GM18909 (cell line): Measurements from ENCODE around the gene SLC5A12.
A peak's percentile ranks its signal among the peaks of the same experiment; 100 is the strongest.

Experiments used
- ATAC-seq: cut with Tn5 transposase; IDR thresholded peaks from one replicate; pipeline ENCODE4 v1.9.1; 2021; ENCODE audit warnings: mild to moderate bottlenecking; ENCODE audit not compliant: unreplicated experiment, poor library complexity

SLC5A12 gene

DNA sequence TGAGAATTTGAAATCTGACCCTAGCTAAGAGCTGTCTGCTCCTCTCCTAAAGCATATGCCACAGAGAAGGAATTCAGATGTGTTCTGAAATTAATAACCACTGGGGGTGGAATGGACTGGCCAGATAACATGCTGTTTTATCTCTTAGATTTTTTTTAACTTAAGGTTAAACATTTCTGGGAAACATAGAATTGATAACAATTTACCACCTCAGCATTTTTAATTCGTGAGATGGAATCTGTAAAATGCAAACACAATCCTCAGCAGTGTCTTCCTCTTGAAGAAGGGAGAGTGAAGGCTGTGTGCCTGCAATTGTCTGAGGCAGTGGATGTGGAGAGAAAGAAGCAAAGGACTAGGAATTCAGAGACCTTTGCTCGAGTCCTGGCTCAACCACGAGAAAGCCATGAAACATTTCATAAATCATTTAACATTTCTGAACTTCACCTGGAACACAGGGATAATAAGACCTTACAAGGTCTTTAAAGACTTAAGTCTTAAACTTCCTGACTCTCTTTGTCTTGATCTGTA is at the start of gene SLC5A12:
TSS of gene SLC5A12 (minus strand) at position 113 of the 528 bp plus-strand sequence. CDS start 346 bp downstream, outside the sequence.
- ATAC-seq: no peak

GRCh38 chr11:26769027-26769426 is 47.2 kb upstream of the SLC5A12 start:
- ATAC-seq: no peak

DNA sequence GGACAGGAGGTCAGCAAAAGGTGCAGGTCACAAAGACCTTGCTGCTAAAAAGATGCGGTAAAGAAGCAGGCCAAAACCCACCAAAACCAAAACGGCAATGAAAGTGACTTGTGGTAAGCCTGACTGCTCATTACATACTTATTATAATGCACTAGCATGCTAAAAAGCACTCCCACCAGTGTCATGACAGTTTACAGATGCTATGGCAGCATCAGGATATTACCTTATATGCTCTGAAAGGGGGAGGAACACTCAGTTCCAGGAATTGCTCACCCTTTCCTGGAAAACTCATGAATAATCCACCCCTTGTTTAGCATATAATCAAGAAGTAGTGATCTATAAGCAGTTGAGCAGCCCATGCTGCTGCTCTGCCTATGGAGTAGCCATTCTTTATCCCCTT is 45.2 kb upstream of the SLC5A12 start:
- ATAC-seq: no peak

GRCh38 chr11:26765323-26765722 is 43.5 kb upstream of the SLC5A12 start:
- ATAC-seq: no peak

DNA sequence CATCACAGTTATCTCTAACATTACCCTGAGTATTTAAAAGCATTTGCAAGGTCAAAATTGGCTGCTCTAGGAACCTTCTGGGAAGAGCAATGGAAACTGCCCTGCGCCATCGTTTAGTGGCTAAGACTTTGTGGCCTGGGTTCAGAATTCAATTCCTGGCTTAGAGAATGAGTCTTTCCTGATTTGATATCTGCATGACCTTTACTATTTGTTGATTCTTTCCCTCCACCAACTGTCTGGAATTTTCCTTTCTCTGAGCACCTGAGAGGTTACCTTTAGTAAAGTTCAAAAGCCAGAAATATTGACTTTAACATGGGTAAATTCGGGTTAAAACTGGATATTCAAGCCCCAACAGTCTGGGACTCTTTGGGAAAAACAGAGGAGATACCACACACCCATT is 43.0 kb upstream of the SLC5A12 start:
- no peak for ATAC-seq

DNA sequence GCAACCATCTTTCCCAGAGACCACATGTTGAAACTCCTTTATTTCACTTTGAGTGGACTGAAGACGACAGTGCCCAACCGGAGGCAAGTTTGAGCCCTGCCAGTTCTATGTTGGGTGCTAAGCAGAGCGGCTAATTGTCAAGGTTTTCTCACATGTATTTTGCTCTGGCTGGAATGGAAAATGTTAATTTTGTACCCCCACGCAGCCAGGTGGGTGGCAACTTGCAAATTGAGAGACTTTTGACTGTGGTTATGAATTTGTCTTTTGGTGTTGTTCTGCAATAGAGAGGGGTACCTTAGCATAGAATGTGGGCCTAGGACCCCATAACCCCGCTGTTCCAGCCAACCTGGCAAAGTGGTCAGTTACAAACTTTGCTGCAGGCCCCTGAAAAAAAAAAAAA is 42.5 kb upstream of the SLC5A12 start:
- ATAC-seq: no peak

GRCh38 chr11:26762089-26762488 is 40.2 kb upstream of the SLC5A12 start:
- ATAC-seq: no peak

DNA sequence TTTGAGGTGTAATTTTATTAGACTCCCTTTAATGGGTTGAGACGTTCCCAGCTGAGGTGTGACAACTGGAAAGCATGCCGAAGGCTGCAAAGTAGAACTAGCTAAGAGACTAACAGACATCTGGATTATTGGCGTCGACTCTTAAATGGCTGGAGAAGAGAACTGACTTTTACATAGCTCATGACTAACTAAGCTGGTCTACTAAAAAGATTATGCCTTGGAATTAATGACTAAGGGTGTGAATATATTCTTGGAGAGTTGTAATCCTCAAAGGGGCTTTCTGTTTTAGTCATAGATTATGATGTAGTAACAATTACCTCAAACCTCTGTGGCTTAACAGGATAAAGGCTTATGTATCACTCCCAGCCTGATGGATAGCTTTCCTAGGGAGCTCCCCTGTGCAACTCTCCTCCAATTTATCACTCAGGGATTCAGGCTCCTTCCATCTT is 39.5 kb upstream of the SLC5A12 start:
- ATAC-seq: no peak

GRCh38 chr11:26757995-26758394 is 36.1 kb upstream of the SLC5A12 start:
- ATAC-seq: no peak

- no peak for ATAC-seq
Observed at GRCh38 chr11:26755762-26756161, 33.9 kb upstream of the SLC5A12 start.

DNA sequence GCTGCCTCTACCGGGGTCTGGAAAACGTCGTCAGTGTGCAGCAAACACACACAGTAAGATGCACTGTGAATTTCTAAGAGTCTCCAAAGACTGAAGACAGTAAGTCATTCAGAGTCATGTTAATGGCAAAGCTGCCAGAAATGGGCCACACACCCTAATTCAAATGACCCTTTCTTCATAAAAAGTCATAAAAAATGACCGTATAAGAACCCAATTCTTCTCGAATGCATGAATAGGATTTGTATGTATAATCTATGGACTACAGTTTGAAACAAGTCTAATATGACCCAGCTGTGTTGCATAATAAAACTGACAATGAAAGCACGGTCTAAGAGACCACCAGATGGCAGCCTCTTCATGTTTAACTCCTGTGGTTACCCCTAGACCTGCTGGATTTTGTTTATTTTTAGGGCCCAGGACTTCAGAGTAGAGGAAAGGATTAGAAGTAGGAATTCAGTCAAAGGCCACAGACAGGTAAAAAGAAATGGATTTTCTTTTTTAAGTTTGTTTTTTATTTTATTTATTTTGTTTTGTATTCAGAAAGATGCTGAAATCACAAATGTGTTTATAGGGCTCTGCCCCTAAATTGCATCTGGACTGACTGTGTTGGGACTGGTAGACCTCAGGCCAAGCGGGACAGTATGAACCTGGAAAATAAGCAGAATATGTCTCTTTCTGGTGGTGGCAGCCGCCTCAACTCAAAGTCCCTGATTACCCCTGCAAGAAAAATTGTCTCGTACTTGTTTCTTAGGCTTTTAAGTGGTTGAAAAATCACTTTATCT is 32.1 kb upstream of the SLC5A12 start:
- ATAC-seq: peak; percentile 81

GRCh38 chr11:26749927-26750326 is 28.1 kb upstream of the SLC5A12 start:
- no peak for ATAC-seq

- ATAC-seq: peak; percentile 83
Observed at GRCh38 chr11:26743622-26744021, 21.8 kb upstream of the SLC5A12 start.

GRCh38 chr11:26742966-26743365 is 21.1 kb upstream of the SLC5A12 start:
- no peak for ATAC-seq

GRCh38 chr11:26741036-26741435 is 19.2 kb upstream of the SLC5A12 start:
- no peak for ATAC-seq

DNA sequence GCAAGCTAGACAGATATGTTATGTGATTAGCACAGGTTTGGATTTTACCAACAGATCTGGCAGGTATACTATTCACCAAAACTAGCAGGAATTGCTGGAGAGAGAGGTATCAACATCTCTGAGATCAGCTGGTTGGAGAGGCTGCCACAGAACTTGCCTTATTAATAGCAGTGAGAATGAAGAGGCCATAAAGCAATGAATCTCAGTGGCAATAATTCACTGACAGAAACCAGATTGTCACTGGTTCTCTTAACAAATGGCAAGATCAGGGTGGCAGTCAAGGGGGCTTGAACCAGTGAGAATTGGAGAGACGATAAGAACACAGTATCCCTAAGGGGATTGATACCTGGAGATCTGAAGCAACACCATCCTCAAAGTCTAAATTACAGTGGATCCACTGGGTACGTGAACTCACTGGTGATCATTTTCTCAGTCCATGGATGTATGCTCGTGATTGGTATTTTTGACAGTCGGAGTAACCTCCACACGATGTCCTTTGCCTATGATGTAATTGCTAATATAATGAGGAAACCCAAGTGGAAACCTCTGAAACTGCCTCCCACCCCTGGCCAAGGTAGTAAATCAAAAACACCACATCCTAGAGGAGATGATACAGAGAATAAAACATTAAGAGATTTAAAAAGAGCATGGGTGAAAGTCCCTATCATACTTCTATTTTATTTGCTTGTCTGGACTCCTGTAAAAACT is 17.7 kb upstream of the SLC5A12 start:
- ATAC-seq: no peak

GRCh38 chr11:26734691-26735090 is 12.8 kb upstream of the SLC5A12 start:
- ATAC-seq: no peak

GRCh38 chr11:26731084-26731456 is 9.2 kb upstream of the SLC5A12 start:
- ATAC-seq: no peak

- no peak for ATAC-seq
Observed at GRCh38 chr11:26730414-26731083, 8.7 kb upstream of the SLC5A12 start.

- ATAC-seq: no peak
Observed at GRCh38 chr11:26729284-26729683, 7.4 kb upstream of the SLC5A12 start.

DNA sequence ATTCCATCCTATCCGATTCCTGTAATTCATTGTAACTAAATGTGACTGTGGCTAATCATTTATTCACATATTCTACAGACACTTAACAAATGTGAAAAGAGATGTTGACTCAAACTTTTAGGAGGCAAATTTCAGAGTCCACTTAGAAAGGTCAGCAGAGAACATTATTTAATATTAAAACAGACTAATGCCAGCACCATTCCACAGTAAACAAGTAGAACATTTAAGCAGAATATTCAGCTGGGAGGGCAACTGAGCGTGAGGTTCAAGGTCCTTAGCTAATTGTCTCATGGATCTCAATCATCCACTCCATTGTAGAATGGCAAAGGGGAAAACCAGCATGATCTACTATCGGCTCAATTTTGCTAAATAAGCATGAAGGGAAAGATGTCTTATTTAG is 5.1 kb upstream of the SLC5A12 start:
- no peak for ATAC-seq
